Inflammatory macrophage treated with lipopolysaccharide for 1 hour (primary cell): ENCODE results near the gene SRMS.
"Not testable (repeated sequence)": the region's sequence is repeated elsewhere in the genome, so short reads cannot be mapped to it uniquely, and the experiment has no call there.

Experiments used
- DNase-seq, 2 donors: peaks; one replicate each; pipeline ENCODE4 v3.0.0-alpha.2; 2020 to 2022

Gene SRMS

DNA sequence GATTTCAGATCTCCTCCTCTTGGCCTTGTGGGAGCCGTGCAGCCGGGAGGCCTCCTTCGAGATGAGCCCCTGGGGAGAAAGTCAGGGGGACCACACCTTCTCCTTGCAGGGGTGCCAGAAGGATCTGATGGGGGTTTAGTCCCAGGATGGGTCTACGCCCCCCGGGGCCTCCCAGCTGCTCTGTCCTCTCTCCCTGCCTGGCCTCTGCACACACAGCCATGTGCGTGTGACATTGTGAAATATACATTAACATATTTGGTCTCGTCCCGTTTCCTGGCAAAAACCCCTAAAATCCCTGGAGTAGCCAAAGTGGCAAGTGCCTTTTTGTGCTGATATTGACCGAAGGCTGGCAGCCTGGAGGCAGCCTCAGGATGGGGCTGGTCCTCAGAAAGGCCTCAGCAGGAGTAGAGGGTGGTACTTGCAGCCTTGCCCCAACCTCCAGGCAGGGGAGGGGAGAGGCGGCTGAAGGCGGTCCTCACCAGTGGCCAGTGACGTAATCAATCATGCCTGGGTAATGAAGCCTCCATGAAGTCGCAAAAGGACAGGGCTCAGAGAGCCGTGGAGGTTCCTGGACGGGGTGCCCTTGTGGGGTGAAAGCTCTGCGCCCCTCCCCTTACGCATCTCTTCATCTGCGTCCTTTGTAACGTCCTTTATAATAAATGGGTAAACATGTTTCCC is 31.6 kb upstream of the SRMS start:
- DNase-seq: peak; percentile 61 to 66

DNA sequence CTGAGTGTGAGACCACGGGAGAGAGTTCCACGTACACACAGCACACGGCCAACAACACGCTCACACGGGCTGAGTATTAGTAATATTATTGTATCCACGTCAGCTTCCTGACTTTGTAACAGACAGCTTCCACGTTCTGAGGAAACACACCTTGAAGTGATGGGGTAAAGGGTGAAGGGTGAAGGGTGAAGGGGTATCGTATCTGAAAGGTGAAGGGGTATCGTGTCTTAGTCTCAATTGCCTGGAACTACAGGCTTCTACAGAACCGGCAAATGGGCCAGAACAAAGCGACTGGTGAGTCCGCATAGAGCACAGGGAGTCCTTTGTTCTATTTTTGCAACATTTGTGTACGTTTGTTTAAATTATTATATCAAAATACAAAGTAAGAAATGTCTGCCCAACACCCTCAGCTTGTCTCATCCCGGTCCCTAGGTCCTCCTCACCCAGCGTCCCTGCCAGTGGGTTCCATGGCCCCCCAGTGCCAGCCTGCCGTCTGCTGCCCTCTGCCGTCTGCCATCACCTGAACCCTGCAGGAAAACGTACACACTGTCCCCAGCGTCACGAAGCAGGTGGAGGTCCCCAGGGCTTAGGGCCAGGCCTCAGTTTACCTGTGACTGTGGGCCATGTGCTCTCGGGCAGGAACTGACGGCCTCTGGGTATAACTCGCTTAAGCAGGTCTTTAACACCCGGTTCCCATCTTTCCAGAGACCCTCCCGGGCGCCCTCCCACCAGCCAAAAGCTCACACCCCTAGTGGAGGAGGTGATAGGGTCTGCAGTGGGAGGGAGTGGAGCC is 30.9 kb upstream of the SRMS start:
- no peak for DNase-seq

- no peak for DNase-seq
Observed at GRCh38 chr20:63577317-63577894, 29.9 kb upstream of the SRMS start.

DNA sequence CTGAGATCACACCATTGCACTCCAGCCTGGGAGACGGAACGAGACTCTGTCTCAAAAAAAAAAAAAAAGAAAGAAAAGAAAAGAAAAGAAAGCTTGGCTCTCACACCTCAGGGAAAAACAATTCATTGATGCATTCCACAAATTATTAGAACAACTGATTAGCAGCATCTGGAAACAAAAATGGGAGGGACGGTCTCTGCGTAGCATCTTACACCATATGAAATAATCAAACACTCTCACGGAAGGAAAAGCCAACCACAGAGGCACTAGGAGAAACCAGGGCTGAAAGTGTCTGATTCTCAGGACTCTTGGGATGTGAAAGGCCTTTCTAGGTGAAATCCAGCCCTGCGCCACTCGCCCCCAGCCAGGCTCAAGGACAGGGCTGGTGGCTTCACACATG is 28.8 kb upstream of the SRMS start:
- DNase-seq: no peak

DNA sequence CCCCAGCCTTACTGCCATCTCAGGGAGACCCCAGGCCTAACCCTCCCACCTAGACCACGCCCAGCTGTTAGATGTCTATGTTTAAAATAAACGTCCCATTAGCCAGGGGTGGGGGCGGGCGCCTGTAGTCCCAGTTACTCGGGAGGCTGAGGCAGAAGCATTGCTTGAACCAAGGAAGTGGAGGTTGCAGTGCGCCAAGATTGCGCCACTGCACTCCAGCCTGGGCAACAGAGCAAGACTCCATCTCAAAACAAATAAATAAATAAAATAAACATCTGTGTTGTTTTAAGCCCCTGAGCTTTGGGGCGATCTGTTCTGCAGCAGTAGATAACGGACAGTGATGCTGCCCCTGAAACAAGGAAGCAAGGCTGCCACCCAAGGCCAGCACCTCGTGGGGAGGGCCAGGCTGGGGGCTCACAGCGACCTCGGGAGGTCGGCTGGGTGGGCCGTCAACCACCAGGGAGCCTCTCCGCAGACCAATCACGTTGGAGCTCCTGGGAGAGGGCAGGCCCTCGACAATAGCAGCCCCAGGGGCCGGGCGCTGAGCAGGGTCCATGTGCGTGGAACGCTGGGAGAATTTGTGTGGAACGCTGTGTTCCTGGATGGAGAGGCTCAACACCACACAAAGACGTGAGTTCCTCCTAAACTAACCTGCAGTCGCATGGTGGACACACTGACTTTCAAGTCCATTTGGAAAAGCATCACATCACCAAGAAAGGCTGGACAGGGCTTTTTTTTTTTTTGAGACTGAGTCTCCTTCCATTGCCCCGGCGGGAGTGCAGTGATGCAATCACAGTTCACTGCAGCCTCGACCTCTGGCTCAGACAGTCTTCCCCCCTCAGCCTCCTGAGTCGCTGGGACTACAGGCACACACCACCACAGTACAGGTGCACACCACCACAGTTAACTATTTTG is 27.5 kb upstream of the SRMS start:
- DNase-seq: no peak

- peak; percentile 62 to 87 for DNase-seq
Observed at GRCh38 chr20:63574156-63574828, 26.7 kb upstream of the SRMS start, which contains the start of gene HELZ2. HELZ2 (minus strand) TSS chr20:63574239; CDS start chr20:63572385, 1,854 bp downstream.

GRCh38 chr20:63573647-63574131 is 26.1 kb upstream of the SRMS start:
- DNase-seq: no peak

- no peak for DNase-seq
Observed at GRCh38 chr20:63572788-63573646, 25.5 kb upstream of the SRMS start.

DNA sequence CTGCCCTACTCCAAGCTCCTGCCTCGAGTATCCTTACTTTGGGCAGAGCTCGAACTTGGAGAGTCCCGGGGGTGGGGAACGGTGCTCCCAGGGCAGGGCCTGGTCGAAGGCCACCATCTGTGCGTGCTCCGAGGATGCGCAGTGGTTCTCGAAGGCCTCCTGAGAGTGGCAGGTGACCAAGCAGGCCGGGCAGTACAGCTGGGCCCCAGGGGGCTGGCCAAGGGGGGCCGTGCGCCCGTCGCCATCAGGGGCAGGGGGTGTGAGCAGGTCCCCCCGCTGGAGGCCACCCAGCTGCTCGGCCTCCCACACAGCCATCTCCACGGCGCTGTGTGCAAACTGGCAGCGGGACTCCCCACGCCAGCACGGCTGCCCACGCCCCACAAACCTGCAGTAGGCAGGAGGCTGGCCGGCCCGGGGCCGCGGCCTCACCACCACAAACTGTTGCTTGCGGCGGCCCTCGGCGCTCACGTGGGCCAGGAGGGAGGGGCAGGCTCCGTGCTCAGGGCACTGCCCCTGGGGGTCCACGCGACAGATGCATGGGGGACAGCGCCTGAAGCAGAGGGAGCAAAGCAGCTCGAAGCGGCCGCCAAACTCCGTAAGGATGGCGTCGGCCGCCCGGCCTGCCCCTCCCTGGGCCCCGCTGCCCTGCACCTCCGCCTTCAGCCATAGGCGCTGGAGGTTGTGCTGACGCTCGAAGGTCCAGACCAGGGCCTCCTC is 24.7 kb upstream of the SRMS start:
- no peak for DNase-seq

- DNase-seq: not testable (repeated sequence)
Observed at GRCh38 chr20:63571087-63571478, 23.5 kb upstream of the SRMS start.

DNA sequence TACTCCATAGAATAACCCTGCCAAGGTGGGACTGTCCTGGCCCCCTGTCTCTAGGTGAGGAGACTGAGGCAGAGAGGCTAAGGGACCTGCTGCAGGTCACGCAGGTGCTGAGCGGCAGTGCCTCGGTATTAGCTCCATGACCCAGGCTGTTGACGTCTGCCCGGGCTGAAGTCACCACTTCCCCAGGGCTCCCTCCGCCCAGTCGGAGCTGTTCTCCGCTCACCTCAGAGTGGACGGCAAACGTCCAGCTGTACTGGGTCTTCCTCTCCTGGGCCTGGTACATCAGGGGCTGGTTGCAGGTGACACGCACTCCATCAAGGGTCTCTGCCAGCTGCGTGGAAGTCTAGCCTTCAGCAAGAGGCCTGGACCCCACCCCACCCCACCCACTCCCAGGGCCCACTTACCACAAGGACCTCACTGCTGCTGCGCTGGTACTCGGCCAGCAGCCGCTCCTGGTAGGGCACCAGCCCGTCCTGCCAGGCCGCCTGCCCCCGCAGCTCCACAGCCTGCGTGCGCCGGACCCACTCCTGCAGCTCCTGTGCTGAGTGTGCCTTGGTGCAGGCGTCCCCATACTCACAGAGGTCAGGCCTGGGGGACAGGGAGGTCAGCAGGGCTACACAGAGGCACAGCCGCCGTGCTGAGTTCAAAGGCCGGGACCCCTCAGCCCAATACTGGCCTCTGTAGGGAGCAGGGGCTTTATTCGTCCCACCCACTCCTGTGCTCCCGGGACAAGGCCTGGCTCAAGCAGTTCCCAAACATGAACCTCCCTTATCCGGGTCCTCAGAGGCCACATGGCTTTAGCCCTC is 22.9 kb upstream of the SRMS start:
- DNase-seq: no peak

- no peak for DNase-seq
Observed at GRCh38 chr20:63568986-63569949, 21.7 kb upstream of the SRMS start.

DNA sequence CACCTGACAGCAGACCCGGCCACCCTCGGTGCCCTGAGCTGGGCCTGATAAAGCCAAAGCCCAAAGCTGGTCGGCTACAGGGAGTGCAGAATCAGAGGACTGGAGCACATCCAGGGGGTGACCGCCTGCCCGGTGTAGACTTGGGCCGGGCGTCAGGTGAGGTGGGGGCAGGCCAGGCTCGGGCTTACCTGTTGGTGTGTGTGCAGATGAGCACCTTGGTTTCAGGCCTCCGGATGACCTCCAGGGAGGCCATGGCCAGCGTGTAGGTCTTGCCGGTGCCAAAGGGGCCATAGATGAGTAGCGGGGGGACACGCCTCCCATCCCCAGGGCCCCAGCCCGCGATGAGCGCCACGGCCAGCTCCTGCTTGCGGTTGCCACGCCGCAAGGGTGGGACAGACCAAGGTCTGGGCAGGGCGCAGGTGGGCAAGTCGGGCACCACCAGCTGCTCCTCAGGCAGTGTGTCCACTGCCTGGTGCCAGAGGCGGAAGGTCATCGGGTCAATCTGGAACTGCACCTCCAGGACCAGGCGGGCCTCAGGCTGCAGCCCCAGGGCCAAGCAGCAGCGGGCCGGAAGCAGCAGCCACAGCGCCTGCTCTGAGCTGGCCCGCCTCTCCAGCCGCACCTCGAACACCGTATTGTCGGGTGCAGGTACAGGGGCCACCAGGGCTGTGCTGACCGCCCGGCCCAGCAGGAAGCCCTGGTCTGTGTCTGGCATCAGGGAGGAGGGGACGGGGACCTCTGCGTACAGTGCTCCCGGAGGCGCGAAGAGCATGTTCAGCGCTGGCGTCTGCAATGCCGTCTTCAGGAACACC is 20.8 kb upstream of the SRMS start:
- no peak for DNase-seq

- DNase-seq: peak; percentile 79 to 86
Observed at GRCh38 chr20:63567386-63568169, 20.0 kb upstream of the SRMS start.

- DNase-seq: no peak
Observed at GRCh38 chr20:63567136-63567385, 19.5 kb upstream of the SRMS start.

GRCh38 chr20:63566395-63567135 is 19.0 kb upstream of the SRMS start:
- no peak for DNase-seq
